ENCODE data around the gene CORO1A.

DNA sequence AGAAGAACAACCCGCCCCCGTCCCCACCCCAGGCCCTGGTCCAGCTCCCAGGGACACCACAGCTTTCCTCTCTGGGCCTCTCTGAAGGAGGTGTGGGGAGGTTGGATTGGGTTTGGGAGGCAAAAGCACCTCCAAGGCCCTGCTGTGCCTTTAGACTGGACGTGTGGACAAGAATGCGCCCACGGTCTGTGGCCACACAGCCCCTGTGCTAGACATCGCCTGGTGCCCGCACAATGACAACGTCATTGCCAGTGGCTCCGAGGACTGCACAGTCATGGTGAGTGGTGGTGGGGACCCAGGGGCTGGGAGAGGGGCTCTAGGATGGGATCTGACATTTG lies 3.0 kb downstream of the CORO1A start:
- TF ChIP-seq, protein P1, sequence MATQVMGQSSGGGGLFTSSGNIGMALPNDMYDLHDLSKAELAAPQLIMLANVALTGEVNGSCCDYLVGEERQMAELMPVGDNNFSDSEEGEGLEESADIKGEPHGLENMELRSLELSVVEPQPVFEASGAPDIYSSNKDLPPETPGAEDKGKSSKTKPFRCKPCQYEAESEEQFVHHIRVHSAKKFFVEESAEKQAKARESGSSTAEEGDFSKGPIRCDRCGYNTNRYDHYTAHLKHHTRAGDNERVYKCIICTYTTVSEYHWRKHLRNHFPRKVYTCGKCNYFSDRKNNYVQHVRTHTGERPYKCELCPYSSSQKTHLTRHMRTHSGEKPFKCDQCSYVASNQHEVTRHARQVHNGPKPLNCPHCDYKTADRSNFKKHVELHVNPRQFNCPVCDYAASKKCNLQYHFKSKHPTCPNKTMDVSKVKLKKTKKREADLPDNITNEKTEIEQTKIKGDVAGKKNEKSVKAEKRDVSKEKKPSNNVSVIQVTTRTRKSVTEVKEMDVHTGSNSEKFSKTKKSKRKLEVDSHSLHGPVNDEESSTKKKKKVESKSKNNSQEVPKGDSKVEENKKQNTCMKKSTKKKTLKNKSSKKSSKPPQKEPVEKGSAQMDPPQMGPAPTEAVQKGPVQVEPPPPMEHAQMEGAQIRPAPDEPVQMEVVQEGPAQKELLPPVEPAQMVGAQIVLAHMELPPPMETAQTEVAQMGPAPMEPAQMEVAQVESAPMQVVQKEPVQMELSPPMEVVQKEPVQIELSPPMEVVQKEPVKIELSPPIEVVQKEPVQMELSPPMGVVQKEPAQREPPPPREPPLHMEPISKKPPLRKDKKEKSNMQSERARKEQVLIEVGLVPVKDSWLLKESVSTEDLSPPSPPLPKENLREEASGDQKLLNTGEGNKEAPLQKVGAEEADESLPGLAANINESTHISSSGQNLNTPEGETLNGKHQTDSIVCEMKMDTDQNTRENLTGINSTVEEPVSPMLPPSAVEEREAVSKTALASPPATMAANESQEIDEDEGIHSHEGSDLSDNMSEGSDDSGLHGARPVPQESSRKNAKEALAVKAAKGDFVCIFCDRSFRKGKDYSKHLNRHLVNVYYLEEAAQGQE (IDR thresholded peaks at IDR 0.05) = no peak
- TF ChIP-seq CTCF (IDR thresholded peaks at IDR 0.05) (no peak), RAD21 (conservative IDR thresholded peaks at IDR 0.05 in 1 of 2, IDR thresholded peaks at IDR 0.05 in 1 of 2) (no peak), NR3C1 (IDR thresholded peaks at IDR 0.05) (no peak), JUNB (IDR thresholded peaks at IDR 0.05) (no peak), POLR2A (IDR thresholded peaks at IDR 0.05; ENCODE audit: low read length) (no peak), MYC (IDR thresholded peaks at IDR 0.05; ENCODE audit: borderline replicate concordance, low read length) (no peak), MAX (IDR thresholded peaks at IDR 0.05) (no peak)

All from A549 (cell line).